WTC11 (cell line): ENCODE data around the gene SMCR8. TPM values are rescaled to one million over a fixed set of nuclear protein-coding genes. Genes with fewer than 3 reads are reported as not detected.

ENCODE experiments used
- ATAC-seq: fragments of 200-7000 bp; cut with Tn5 transposase; 2 replicates; pipeline ENCODE4 v1.10.0; 2021; ENCODE audit warnings: mild to moderate bottlenecking, moderate library complexity
- CTCF ChIA-PET: fragments of 300-600 bp; sonication (Branson Sonifier 250); formaldehyde crosslinking; loops from one replicate; lab custom pipeline; 2021; ENCODE audit warnings: antibody characterized with exemption; lab: Charles Lee
- POLR2A ChIA-PET: fragments of 350-600 bp; sonication (Branson Sonifier 250); formaldehyde crosslinking; loops from one replicate; lab custom pipeline; 2021; ENCODE audit warnings: antibody characterized with exemption; lab: Charles Lee
- DNase-seq: peaks from one replicate; pipeline ENCODE4 v3.0.0; 2021; ENCODE audit warnings: low spot score
- H3K27ac Mint-ChIP-seq: 2 replicates; pipeline ENCODE4 v1.8.0; 2021; ENCODE audit warnings: mixed read lengths
- H3K27me3 Mint-ChIP-seq: 2 replicates; pipeline ENCODE4 v1.8.0; 2021; ENCODE audit warnings: low read depth, mild to moderate bottlenecking, moderate library complexity, mixed read lengths
- H3K36me3 Mint-ChIP-seq: 2 replicates; pipeline ENCODE4 v1.8.0; 2021; ENCODE audit warnings: mixed read lengths
- H3K4me1 Mint-ChIP-seq: 2 replicates; pipeline ENCODE4 v1.8.0; 2022; ENCODE audit warnings: mixed read lengths
- H3K4me3 Mint-ChIP-seq: 2 replicates; pipeline ENCODE4 v1.8.0; 2021; ENCODE audit warnings: mild to moderate bottlenecking, moderate library complexity, mixed read lengths
- H3K9me3 Mint-ChIP-seq: 2 replicates; pipeline ENCODE4 v1.8.0; 2021; ENCODE audit warnings: mixed read lengths
- CTCF ChIP-seq: fragments of 200-600 bp; IDR thresholded peaks from 2 replicates; pipeline ENCODE4 v1.8.0; 2022; ENCODE audit warnings: antibody characterized with exemption
- E2F5 ChIP-seq: sonication (generic); formaldehyde crosslinking; IDR thresholded peaks from 2 replicates; pipeline ENCODE4 v1.8.1; 2022; ENCODE audit warnings: mild to moderate bottlenecking, moderate library complexity, missing genetic modification reagents
- EMX1 ChIP-seq: fragments of 250-450 bp; sonication (Bioruptor Pico); IDR thresholded peaks from 2 replicates; pipeline ENCODE4 v1.8.0; 2021; ENCODE audit warnings: mild to moderate bottlenecking
- GTF2I ChIP-seq: fragments of 250-450 bp; sonication (Bioruptor Pico); conservative IDR thresholded peaks from 2 replicates; pipeline ENCODE4 v1.4.0; 2021; ENCODE audit warnings: mild to moderate bottlenecking
- IRF1 ChIP-seq: sonication (generic); formaldehyde crosslinking; IDR thresholded peaks from 2 replicates; pipeline ENCODE4 v1.8.0; 2023; ENCODE audit warnings: missing genetic modification reagents
- JUN ChIP-seq: sonication (generic); formaldehyde crosslinking; IDR thresholded peaks from 2 replicates; pipeline ENCODE4 v1.8.0; 2023; ENCODE audit warnings: mild to moderate bottlenecking, missing genetic modification reagents
- MYBL2 ChIP-seq: sonication (generic); formaldehyde crosslinking; IDR thresholded peaks from 2 replicates; pipeline ENCODE4 v1.8.1; 2023; ENCODE audit warnings: mild to moderate bottlenecking, moderate library complexity, missing genetic modification reagents
- NR3C1 ChIP-seq: sonication (generic); formaldehyde crosslinking; conservative IDR thresholded peaks from 2 replicates; pipeline ENCODE4 v1.8.1; 2023; ENCODE audit warnings: low read depth, mild to moderate bottlenecking, missing genetic modification reagents
- OVOL2 ChIP-seq: fragments of 250-450 bp; sonication (Bioruptor Pico); IDR thresholded peaks from 2 replicates; pipeline ENCODE4 v1.9.0; 2021; ENCODE audit warnings: mild to moderate bottlenecking, borderline replicate concordance
- TEAD1 ChIP-seq: sonication (generic); formaldehyde crosslinking; IDR thresholded peaks from 2 replicates; pipeline ENCODE4 v1.8.0; 2022; ENCODE audit warnings: mild to moderate bottlenecking, missing genetic modification reagents
- USF1 ChIP-seq: sonication (generic); formaldehyde crosslinking; IDR thresholded peaks from 2 replicates; pipeline ENCODE4 v1.8.0; 2022; ENCODE audit warnings: mild to moderate bottlenecking, missing genetic modification reagents
- ZMAT4 ChIP-seq: fragments of 250-450 bp; sonication (Bioruptor Pico); IDR thresholded peaks from 2 replicates; pipeline ENCODE4 v1.9.0; 2021; ENCODE audit warnings: mild to moderate bottlenecking
- ZNF138 ChIP-seq: sonication (generic); formaldehyde crosslinking; conservative IDR thresholded peaks from 2 replicates; pipeline ENCODE4 v1.8.1; 2022; ENCODE audit warnings: mild to moderate bottlenecking, moderate library complexity, missing genetic modification reagents
- ZNF263 ChIP-seq: sonication (generic); formaldehyde crosslinking; IDR thresholded peaks from 2 replicates; pipeline ENCODE4 v1.8.1; 2022; ENCODE audit warnings: low read depth, mild to moderate bottlenecking, moderate library complexity, missing genetic modification reagents
- ZNF396 ChIP-seq: fragments of 250-450 bp; sonication (Bioruptor Pico); IDR thresholded peaks from 2 replicates; pipeline ENCODE4 v1.8.0; 2021; ENCODE audit warnings: mild to moderate bottlenecking, moderate library complexity, borderline replicate concordance
- total RNA-seq: library from RNA; stranded (reverse); gene quantifications from 3 replicates; pipeline ENCODE4 v1.2.3, GENCODE V29; 2021
- TF ChIP-seq, protein P1 (sequence below): sonication (generic); formaldehyde crosslinking; IDR thresholded peaks from 2 replicates; pipeline ENCODE4 v1.8.0; 2022; ENCODE audit warnings: mild to moderate bottlenecking, missing genetic modification reagents
- TF ChIP-seq, protein P2 (sequence below): fragments of 250-450 bp; sonication (Bioruptor Pico); conservative IDR thresholded peaks from 2 replicates; pipeline ENCODE4 v1.9.0; 2021; ENCODE audit warnings: mild to moderate bottlenecking
- TF ChIP-seq, protein P3 (sequence below): sonication (generic); formaldehyde crosslinking; conservative IDR thresholded peaks from 2 replicates; pipeline ENCODE4 v1.8.1; 2022; ENCODE audit warnings: mild to moderate bottlenecking, missing genetic modification reagents
- TF ChIP-seq, protein P4 (sequence below): sonication (generic); formaldehyde crosslinking; IDR thresholded peaks from 2 replicates; pipeline ENCODE4 v1.8.0; 2022; ENCODE audit warnings: mild to moderate bottlenecking, missing genetic modification reagents

The SMCR8 gene
- total RNA-seq, 1 experiment from 2014 or later, result 19.1 TPM

DNA sequence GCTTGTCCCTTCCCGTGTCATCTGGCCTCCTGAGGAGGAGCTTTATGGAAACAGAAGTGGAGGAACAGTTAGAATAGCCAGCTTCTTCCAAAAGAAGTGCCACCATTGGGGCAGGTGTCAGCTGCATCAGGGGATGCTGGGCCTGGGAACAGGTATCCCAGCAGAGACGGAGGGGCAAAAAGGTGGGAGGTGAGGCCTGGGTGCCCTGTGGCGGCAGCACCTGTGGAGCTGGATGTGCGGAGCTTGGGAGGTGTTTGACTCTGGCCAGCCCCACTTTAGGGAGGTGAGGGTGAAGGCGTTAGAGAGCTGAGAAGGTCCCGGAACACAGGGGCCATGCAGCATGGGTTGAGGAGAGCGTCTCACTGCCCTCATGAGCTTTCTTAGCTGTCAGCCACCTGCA, 5.2 kb downstream of the SMCR8 start (continued):
- TF ChIP-seq, protein P1, sequence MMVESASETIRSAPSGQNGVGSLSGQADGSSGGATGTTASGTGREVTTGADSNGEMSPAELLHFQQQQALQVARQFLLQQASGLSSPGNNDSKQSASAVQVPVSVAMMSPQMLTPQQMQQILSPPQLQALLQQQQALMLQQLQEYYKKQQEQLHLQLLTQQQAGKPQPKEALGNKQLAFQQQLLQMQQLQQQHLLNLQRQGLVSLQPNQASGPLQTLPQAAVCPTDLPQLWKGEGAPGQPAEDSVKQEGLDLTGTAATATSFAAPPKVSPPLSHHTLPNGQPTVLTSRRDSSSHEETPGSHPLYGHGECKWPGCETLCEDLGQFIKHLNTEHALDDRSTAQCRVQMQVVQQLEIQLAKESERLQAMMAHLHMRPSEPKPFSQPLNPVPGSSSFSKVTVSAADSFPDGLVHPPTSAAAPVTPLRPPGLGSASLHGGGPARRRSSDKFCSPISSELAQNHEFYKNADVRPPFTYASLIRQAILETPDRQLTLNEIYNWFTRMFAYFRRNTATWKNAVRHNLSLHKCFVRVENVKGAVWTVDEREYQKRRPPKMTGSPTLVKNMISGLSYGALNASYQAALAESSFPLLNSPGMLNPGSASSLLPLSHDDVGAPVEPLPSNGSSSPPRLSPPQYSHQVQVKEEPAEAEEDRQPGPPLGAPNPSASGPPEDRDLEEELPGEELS (CRISPR knock-in tag), result no peak
- TF ChIP-seq, protein P2, sequence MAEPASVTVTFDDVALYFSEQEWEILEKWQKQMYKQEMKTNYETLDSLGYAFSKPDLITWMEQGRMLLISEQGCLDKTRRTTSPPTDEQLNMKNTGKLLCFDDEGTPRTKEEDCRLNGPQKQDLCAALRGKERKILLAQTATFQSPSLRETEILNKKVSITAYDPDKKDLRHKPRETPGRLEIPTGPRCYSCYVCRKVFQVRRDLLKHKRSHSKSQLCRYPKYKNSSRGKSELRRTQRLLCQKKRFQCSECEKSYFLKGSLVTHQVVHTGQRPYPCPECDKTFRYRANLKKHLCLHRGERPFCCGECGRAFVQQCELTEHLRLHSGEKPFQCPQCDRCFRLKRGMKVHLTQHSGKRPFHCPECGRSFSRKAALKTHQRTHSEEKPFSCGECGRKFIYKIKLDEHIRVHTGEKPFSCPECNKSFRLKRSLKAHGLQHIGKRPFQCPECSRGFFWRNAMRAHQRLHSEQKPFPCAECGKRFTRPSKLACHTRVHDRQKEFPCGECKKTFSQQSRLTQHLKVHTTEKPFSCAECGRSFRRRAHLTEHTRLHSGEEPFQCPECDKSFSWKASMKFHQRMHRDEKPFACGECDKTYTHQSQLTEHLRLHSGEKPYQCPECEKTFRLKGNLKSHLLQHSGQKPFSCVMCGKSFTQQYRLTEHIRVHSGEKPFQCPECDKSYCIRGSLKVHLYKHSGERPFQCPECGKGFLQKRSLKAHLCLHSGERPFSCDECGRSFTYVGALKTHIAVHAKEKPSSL, result no peak

GRCh38 chr17:18321309-18321708, 6.2 kb downstream of the SMCR8 start:
- peaks cover 32% of the 10 kb centered on the region for H3K36me3 Mint-ChIP-seq
- no peak overlapping the region; the same call in 1 of the 2 replicates for H3K27ac Mint-ChIP-seq
- ChIA-PET CTCF (interaction anchor here (0.7 to 1.2 kb wide), 3 partner anchors 9 to 71 kb away, joined by 3 read pairs; no protein-coding TSS in a partner anchor), POLR2A (no interaction called here)
- 0 out of 2 replicates have a peak, but pooled peaks have one; percentile 23 for TF ChIP-seq CTCF
- no peak for TF ChIP-seq USF1 (CRISPR knock-in tag)
- TF ChIP-seq IRF1 (CRISPR knock-in tag), result no peak
- TF ChIP-seq, protein P3, sequence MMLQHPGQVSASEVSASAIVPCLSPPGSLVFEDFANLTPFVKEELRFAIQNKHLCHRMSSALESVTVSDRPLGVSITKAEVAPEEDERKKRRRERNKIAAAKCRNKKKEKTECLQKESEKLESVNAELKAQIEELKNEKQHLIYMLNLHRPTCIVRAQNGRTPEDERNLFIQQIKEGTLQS (CRISPR knock-in tag), result no peak
- TF ChIP-seq E2F5, result no peak
- TF ChIP-seq ZNF138, result no peak
- TF ChIP-seq, protein P4, sequence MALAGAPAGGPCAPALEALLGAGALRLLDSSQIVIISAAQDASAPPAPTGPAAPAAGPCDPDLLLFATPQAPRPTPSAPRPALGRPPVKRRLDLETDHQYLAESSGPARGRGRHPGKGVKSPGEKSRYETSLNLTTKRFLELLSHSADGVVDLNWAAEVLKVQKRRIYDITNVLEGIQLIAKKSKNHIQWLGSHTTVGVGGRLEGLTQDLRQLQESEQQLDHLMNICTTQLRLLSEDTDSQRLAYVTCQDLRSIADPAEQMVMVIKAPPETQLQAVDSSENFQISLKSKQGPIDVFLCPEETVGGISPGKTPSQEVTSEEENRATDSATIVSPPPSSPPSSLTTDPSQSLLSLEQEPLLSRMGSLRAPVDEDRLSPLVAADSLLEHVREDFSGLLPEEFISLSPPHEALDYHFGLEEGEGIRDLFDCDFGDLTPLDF (CRISPR knock-in tag), result no peak
- H3K4me3 Mint-ChIP-seq, result no peak overlapping the region
- DNase-seq (peak; percentile 38), ATAC-seq (peak; percentile 69)
- H3K9me3 Mint-ChIP-seq, result no peaks in the 10 kb centered on the region
- H3K27me3 Mint-ChIP-seq, result no peaks in the 10 kb centered on the region; the same call in 1 of the 2 replicates
- H3K4me1 Mint-ChIP-seq, result peaks cover 22% of the 10 kb centered on the region

DNA sequence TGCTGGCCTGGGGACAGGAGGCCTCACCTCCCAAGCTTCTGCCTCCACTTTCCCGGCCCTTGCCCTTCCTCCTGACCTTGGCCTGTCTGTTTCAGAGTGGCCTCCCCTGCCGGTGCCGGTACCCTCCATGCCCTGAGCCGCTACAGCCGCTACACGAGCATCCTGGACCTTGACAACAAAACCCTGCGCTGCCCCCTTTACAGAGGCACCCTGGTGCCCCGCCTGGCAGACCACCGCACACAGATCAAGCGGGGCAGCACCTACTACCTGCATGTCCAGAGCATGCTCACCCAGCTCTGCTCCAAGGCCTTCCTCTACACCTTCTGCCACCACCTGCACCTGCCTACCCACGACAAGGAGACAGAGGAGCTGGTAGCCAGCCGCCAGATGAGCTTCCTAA, 7.4 kb downstream of the SMCR8 start:
- Mint-ChIP-seq H3K36me3 (peaks cover 25% of the 10 kb centered on the region), H3K4me3 (no peak overlapping the region), H3K4me1 (peaks cover 11% of the 10 kb centered on the region), H3K27ac (no peak overlapping the region), H3K9me3 (no peaks in the 10 kb centered on the region), H3K27me3 (no peaks in the 10 kb centered on the region; the same call in 1 of the 2 replicates)
- CTCF ChIA-PET, result interaction anchor here (0.7 kb wide), 1 partner anchor 105 kb away, joined by 3 read pairs; no protein-coding TSS in a partner anchor
- POLR2A ChIA-PET, result no interaction called here
- no peak for ATAC-seq
- no peak for TF ChIP-seq NR3C1 (CRISPR knock-in tag)
- no peak for TF ChIP-seq OVOL2 (CRISPR knock-in tag)
- no peak for TF ChIP-seq ZNF263
- no peak for TF ChIP-seq ZNF396 (CRISPR knock-in tag)
- no peak for TF ChIP-seq GTF2I (CRISPR knock-in tag)
- no peak for TF ChIP-seq JUN
- no peak for TF ChIP-seq EMX1
- TF ChIP-seq TEAD1 (CRISPR knock-in tag), result no peak
- no peak for TF ChIP-seq MYBL2 (CRISPR knock-in tag)
- TF ChIP-seq, protein P3 (CRISPR knock-in tag), result no peak
- no peak for TF ChIP-seq ZMAT4
- TF ChIP-seq, all 79 proteins: peak for 0
- no peak for DNase-seq
